Stimulated activated CD4-positive, alpha-beta T cell treated with anti-CD3 and anti-CD28 coated beads, Interleukin-1b, Interleukin-23, amount 100 ng/mL, for 24 hours (primary cell): Measurements from ENCODE around the gene IFNA7.
"Not testable (repeated sequence)": the region's sequence is repeated elsewhere in the genome, so short reads cannot be mapped to it uniquely, and the experiment has no call there.

ENCODE experiments used
- DNase-seq, 4 experiments: peaks; one replicate each; pipeline ENCODE4 v3.0.0-alpha.2; 2020; ENCODE audit warnings: low read depth in 4 of 4, low spot score in 1 of 4

The IFNA7 gene

DNA sequence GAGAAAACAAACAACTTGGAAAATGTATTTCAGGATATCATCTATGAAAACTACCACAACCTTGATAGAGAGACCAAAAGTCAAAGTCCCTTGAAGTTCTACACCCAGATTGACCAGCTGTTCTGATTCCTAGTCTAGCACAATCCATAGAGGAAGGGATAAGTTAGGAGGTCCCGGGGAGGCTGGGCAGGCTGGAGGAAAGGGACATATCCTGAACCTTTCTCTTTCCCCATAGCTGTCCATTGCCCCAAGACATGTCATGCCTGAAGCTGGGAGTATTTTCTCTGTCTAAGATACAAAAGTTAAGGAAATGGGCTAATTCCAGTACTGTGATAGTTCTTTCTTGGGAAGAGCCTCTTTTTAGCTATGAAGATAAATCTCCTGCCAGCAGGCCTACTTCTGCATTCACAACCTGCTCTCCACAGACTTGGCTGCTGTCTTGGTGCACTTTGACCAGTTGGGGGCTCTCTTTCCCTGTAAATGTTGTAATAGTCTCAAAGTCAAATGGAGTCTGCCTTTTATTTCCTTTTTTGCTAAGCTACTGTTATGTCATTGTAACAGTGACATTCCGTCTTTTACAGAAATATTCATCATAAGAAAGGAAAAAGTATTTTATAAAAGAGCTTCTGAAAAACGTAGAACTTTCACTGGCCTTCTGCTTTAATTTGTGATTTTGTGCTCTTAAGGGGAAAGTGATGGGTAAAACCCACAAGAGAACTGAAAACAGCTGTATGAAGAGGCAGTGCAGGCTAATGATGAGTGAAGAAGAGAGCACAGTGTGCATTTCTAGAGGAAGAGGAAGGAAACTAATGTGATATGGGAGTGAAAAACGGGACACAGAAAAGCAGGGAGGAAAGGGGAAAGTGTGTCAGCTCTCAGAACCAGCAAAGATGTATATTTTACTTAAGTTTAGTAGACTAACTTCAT lies 18.9 kb downstream of the IFNA7 start:
- not testable (repeated sequence) for DNase-seq

- DNase-seq: no peak
Measured at GRCh38 chr9:21174671-21175070, 27.3 kb downstream of the IFNA7 start.

GRCh38 chr9:21172156-21172555 lies 29.8 kb downstream of the IFNA7 start:
- DNase-seq: no peak

GRCh38 chr9:21171351-21171750 lies 30.7 kb downstream of the IFNA7 start:
- DNase-seq: no peak

GRCh38 chr9:21166560-21166959 lies 35.4 kb downstream of the IFNA7 start, which contains the start of gene IFNA21:
Gene IFNA21, minus strand, starts transcription at chr9:21166660. Its CDS starts 48 bp downstream, at chr9:21166612.
- DNase-seq: not testable (repeated sequence)

DNA sequence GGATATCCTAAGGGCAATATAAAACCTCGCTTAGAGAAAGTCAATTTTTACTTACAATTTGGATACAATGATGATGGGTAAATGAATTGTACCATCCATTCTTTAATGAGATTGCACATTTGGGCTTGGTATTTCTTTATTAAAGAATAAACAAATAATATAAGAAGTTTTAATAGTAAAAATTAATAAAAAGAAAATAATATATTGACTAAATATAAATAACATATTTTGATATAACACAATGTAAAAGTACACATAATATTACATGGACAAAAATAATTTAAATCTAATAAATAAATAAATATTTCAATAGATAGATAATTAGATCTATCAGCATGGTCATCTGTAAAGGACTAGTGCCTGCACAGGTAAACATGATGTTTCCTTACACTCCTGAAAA lies 36.5 kb downstream of the IFNA7 start:
- no peak for DNase-seq

DNA sequence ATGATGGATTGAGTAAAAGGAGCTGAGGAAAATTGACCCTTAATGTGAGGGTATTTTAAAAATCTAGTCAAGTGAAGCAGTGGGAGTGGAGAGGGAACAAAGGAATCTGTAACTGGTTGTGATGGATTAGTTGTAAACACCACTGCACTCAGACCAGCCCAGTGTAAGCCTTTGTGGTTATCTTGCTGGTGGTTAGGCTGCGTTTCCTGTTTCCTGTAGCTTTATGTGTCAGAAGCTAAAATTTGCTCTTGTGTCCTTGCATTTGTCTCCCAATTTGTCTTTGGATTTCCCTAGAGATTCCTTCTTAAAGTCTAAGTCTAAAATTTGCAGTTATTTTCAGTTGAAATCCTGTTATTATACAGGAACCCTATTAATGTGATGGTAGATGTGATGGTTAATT lies 41.8 kb downstream of the IFNA7 start:
- DNase-seq: no peak

DNA sequence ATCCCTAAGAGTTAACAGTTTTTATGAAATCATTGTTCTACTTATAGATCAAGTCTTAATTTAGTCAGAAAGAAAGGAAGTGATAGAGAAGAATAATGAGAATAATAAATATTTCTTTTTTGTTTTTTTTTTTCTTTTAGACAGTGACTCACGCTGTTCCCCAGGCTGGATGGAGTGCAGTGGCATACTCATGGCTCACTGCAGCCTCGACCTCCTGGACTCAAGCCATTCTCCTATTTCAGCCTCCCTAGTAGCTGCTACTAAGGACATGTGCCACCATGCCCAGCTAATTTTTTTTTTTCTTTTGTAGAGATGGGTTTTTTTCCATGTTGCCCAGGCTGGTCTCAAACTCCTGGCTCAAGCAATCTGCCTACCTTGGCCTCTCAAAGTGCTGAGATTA lies 46.5 kb downstream of the IFNA7 start:
- no peak for DNase-seq

DNA sequence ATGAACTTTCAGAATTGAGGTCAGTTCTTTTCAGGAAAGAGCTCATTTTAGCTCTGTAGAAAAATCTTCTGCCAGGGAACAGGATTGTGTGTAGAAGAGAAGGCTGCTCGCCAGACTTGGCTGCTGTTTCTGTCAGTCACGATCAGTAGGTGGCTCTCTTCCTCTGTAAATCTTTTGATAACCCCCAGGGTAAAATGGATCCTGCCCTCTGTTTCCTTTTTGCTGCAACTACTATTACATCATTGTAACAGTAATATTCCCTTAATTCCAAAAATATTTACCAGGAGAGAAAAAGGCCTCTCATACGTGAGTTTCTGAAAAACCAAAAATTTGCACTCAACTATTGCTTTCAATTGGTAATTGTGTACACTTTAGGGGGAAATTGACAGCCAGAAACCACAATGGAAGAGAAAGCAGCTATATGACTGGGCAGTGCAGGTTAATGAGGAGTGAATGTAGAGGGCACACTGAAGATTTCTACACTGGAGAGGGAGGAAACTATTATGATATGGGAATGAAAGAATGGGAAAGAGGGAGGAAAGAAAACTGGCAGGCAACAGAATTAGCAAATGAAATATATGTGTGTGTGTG lies 47.9 kb downstream of the IFNA7 start:
- DNase-seq: no peak

GRCh38 chr9:21153336-21154017 lies 48.5 kb downstream of the IFNA7 start:
- DNase-seq: no peak
